ENCODE measurements around the gene PLCB1.

The PLCB1 gene

GRCh38 chr20:8860011-8860495 is 728.0 kb downstream of the PLCB1 start:
- H3K36me3 ChIP-seq (ENCODE audit: insufficient read depth, low read length): no peaks in the 10 kb centered on the region
- H3K9me3 ChIP-seq (ENCODE audit: control insufficient read depth, insufficient read depth, low read length): no peaks in the 10 kb centered on the region
- H3K9ac ChIP-seq (ENCODE audit: low read depth, low read length): no peak overlapping the region
- H3K4me1 ChIP-seq (ENCODE audit: insufficient read depth, low read length): 0 out of 2 replicates have a peak, but pooled peaks cover 6% of the 10 kb centered on the region

GRCh38 chr20:8862092-8862491 is 730.0 kb downstream of the PLCB1 start:
- 0 out of 2 replicates have a peak, but pooled peaks cover 6% of the 10 kb centered on the region for H3K4me1 ChIP-seq (ENCODE audit: insufficient read depth, low read length)
- no peaks in the 10 kb centered on the region for H3K9me3 ChIP-seq (ENCODE audit: control insufficient read depth, insufficient read depth, low read length)
- no peak overlapping the region for H3K9ac ChIP-seq (ENCODE audit: low read depth, low read length)
- no peaks in the 10 kb centered on the region for H3K36me3 ChIP-seq (ENCODE audit: insufficient read depth, low read length)

- no peak overlapping the region for H3K9ac ChIP-seq (ENCODE audit: low read depth, low read length)
- 0 out of 2 replicates have a peak, but pooled peaks cover 6% of the 10 kb centered on the region for H3K4me1 ChIP-seq (ENCODE audit: insufficient read depth, low read length)
- no peaks in the 10 kb centered on the region for H3K36me3 ChIP-seq (ENCODE audit: insufficient read depth, low read length)
- H3K9me3 ChIP-seq (ENCODE audit: control insufficient read depth, insufficient read depth, low read length): no peaks in the 10 kb centered on the region
Measured at GRCh38 chr20:8865636-8866035, 733.6 kb downstream of the PLCB1 start.

GRCh38 chr20:8867038-8867740 is 735.1 kb downstream of the PLCB1 start:
- no peaks in the 10 kb centered on the region for H3K9me3 ChIP-seq (ENCODE audit: control insufficient read depth, insufficient read depth, low read length)
- H3K36me3 ChIP-seq (ENCODE audit: insufficient read depth, low read length): no peaks in the 10 kb centered on the region
- H3K9ac ChIP-seq (ENCODE audit: low read depth, low read length): no peak overlapping the region
- H3K4me1 ChIP-seq (ENCODE audit: insufficient read depth, low read length): 0 out of 2 replicates have a peak, but pooled peaks cover 6% of the 10 kb centered on the region

GRCh38 chr20:8870652-8871051 is 738.6 kb downstream of the PLCB1 start:
- no peaks in the 10 kb centered on the region for H3K4me1 ChIP-seq (ENCODE audit: insufficient read depth, low read length)
- H3K36me3 ChIP-seq (ENCODE audit: insufficient read depth, low read length): no peaks in the 10 kb centered on the region
- no peaks in the 10 kb centered on the region for H3K9me3 ChIP-seq (ENCODE audit: control insufficient read depth, insufficient read depth, low read length)
- H3K9ac ChIP-seq (ENCODE audit: low read depth, low read length): no peak overlapping the region

- Histone ChIP-seq H3K9ac (ENCODE audit: low read depth, low read length) (no peak overlapping the region), H3K9me3 (ENCODE audit: control insufficient read depth, insufficient read depth, low read length) (no peaks in the 10 kb centered on the region), H3K36me3 (ENCODE audit: insufficient read depth, low read length) (no peaks in the 10 kb centered on the region), H3K4me1 (ENCODE audit: insufficient read depth, low read length) (no peaks in the 10 kb centered on the region)
Measured at GRCh38 chr20:8874437-8874836, 742.4 kb downstream of the PLCB1 start.

GRCh38 chr20:8875586-8875985 is 743.5 kb downstream of the PLCB1 start:
- no peaks in the 10 kb centered on the region for H3K36me3 ChIP-seq (ENCODE audit: insufficient read depth, low read length)
- no peak overlapping the region for H3K9ac ChIP-seq (ENCODE audit: low read depth, low read length)
- no peaks in the 10 kb centered on the region for H3K4me1 ChIP-seq (ENCODE audit: insufficient read depth, low read length)
- H3K9me3 ChIP-seq (ENCODE audit: control insufficient read depth, insufficient read depth, low read length): no peaks in the 10 kb centered on the region

GRCh38 chr20:8876366-8876765 is 744.3 kb downstream of the PLCB1 start:
- Histone ChIP-seq H3K4me1 (ENCODE audit: insufficient read depth, low read length) (no peaks in the 10 kb centered on the region), H3K9ac (ENCODE audit: low read depth, low read length) (no peak overlapping the region), H3K9me3 (ENCODE audit: control insufficient read depth, insufficient read depth, low read length) (no peaks in the 10 kb centered on the region), H3K36me3 (ENCODE audit: insufficient read depth, low read length) (no peaks in the 10 kb centered on the region)

- H3K9me3 ChIP-seq (ENCODE audit: control insufficient read depth, insufficient read depth, low read length): no peaks in the 10 kb centered on the region
- H3K36me3 ChIP-seq (ENCODE audit: insufficient read depth, low read length): no peaks in the 10 kb centered on the region
- H3K9ac ChIP-seq (ENCODE audit: low read depth, low read length): no peak overlapping the region
- H3K4me1 ChIP-seq (ENCODE audit: insufficient read depth, low read length): no peaks in the 10 kb centered on the region
Measured at GRCh38 chr20:8877294-8877693, 745.2 kb downstream of the PLCB1 start.

GRCh38 chr20:8879669-8880068 is 747.6 kb downstream of the PLCB1 start:
- H3K9me3 ChIP-seq (ENCODE audit: control insufficient read depth, insufficient read depth, low read length): no peaks in the 10 kb centered on the region
- no peaks in the 10 kb centered on the region for H3K4me1 ChIP-seq (ENCODE audit: insufficient read depth, low read length)
- no peaks in the 10 kb centered on the region for H3K36me3 ChIP-seq (ENCODE audit: insufficient read depth, low read length)
- no peak overlapping the region for H3K9ac ChIP-seq (ENCODE audit: low read depth, low read length)

GRCh38 chr20:8880085-8880853 is 748.2 kb downstream of the PLCB1 start:
- Histone ChIP-seq H3K4me1 (ENCODE audit: insufficient read depth, low read length) (no peaks in the 10 kb centered on the region), H3K9ac (ENCODE audit: low read depth, low read length) (no peak overlapping the region), H3K36me3 (ENCODE audit: insufficient read depth, low read length) (no peaks in the 10 kb centered on the region), H3K9me3 (ENCODE audit: control insufficient read depth, insufficient read depth, low read length) (no peaks in the 10 kb centered on the region)

GRCh38 chr20:8891039-8891438 is 759.0 kb downstream of the PLCB1 start:
- H3K4me1 ChIP-seq (ENCODE audit: insufficient read depth, low read length): no peaks in the 10 kb centered on the region
- no peak overlapping the region for H3K9ac ChIP-seq (ENCODE audit: low read depth, low read length)
- H3K9me3 ChIP-seq (ENCODE audit: control insufficient read depth, insufficient read depth, low read length): peaks cover 2% of the 10 kb centered on the region; the same call in 1 of the 2 replicates
- no peaks in the 10 kb centered on the region for H3K36me3 ChIP-seq (ENCODE audit: insufficient read depth, low read length)

GRCh38 chr20:8895472-8895871 is 763.4 kb downstream of the PLCB1 start:
- Histone ChIP-seq H3K9me3 (ENCODE audit: control insufficient read depth, insufficient read depth, low read length) (peaks cover 2% of the 10 kb centered on the region; the same call in 1 of the 2 replicates), H3K36me3 (ENCODE audit: insufficient read depth, low read length) (no peaks in the 10 kb centered on the region), H3K4me1 (ENCODE audit: insufficient read depth, low read length) (no peaks in the 10 kb centered on the region), H3K9ac (ENCODE audit: low read depth, low read length) (no peak overlapping the region)

- Histone ChIP-seq H3K9me3 (ENCODE audit: control insufficient read depth, insufficient read depth, low read length) (peaks cover 2% of the 10 kb centered on the region; the same call in 1 of the 2 replicates), H3K36me3 (ENCODE audit: insufficient read depth, low read length) (no peaks in the 10 kb centered on the region), H3K4me1 (ENCODE audit: insufficient read depth, low read length) (no peaks in the 10 kb centered on the region), H3K9ac (ENCODE audit: low read depth, low read length) (no peak overlapping the region)
Measured at GRCh38 chr20:8898823-8899222, 766.8 kb downstream of the PLCB1 start.

Measured in ES-I3 (cell line).